GM21737 (cell line): ENCODE results near the gene TNRC18.
A peak's percentile ranks its signal among the peaks of the same experiment; 100 is the strongest.
"Not testable (repeated sequence)": the region's sequence is repeated elsewhere in the genome, so short reads cannot be mapped to it uniquely, and the experiment has no call there.

Experiments used
- ATAC-seq: cut with Tn5 transposase; IDR thresholded peaks from one replicate; pipeline ENCODE4 v1.9.1; 2021; ENCODE audit warnings: mild to moderate bottlenecking, moderate library complexity; ENCODE audit not compliant: unreplicated experiment

The TNRC18 gene

GRCh38 chr7:5377816-5378215, 45.8 kb downstream of the TNRC18 start:
- no peak for ATAC-seq

- no peak for ATAC-seq
Measured at GRCh38 chr7:5377279-5377678, 46.4 kb downstream of the TNRC18 start.

GRCh38 chr7:5375925-5376324, 47.7 kb downstream of the TNRC18 start:
- ATAC-seq = no peak

- no peak for ATAC-seq
Measured at GRCh38 chr7:5374464-5374863, 49.2 kb downstream of the TNRC18 start.

- no peak for ATAC-seq
Measured at GRCh38 chr7:5373300-5373699, 50.3 kb downstream of the TNRC18 start.

GRCh38 chr7:5370454-5371353, 52.9 kb downstream of the TNRC18 start:
- ATAC-seq = no peak

GRCh38 chr7:5367661-5368060, 56.0 kb downstream of the TNRC18 start:
- ATAC-seq = no peak

GRCh38 chr7:5365976-5366625, 57.5 kb downstream of the TNRC18 start:
- ATAC-seq = peak; percentile 56

GRCh38 chr7:5363729-5364128, 59.9 kb downstream of the TNRC18 start:
- ATAC-seq = no peak

- ATAC-seq = no peak
Measured at GRCh38 chr7:5362466-5362865, 61.2 kb downstream of the TNRC18 start.

GRCh38 chr7:5361446-5362127, 62.0 kb downstream of the TNRC18 start:
- ATAC-seq = no peak

GRCh38 chr7:5360971-5361370, 62.7 kb downstream of the TNRC18 start:
- ATAC-seq = no peak

GRCh38 chr7:5360451-5360850, 63.2 kb downstream of the TNRC18 start:
- no peak for ATAC-seq

GRCh38 chr7:5360021-5360420, 63.6 kb downstream of the TNRC18 start:
- ATAC-seq = not testable (repeated sequence)

- no peak for ATAC-seq
Measured at GRCh38 chr7:5359344-5359743, 64.3 kb downstream of the TNRC18 start.

GRCh38 chr7:5357951-5358350, 65.7 kb downstream of the TNRC18 start:
- ATAC-seq = no peak

- ATAC-seq = no peak
Measured at GRCh38 chr7:5356751-5357119, 66.9 kb downstream of the TNRC18 start.

GRCh38 chr7:5354460-5355232, 69.0 kb downstream of the TNRC18 start:
- no peak for ATAC-seq

- no peak for ATAC-seq
Measured at GRCh38 chr7:5352440-5353010, 71.1 kb downstream of the TNRC18 start.

GRCh38 chr7:5351507-5352265, 71.9 kb downstream of the TNRC18 start:
- ATAC-seq = no peak
